ENCODE data around the gene DMAC2L. TPM values are rescaled to one million over a fixed set of nuclear protein-coding genes. Genes with fewer than 3 reads are reported as not detected.

DMAC2L gene
- total RNA-seq: 3.7 and 6.1 TPM in 2 replicates

DNA sequence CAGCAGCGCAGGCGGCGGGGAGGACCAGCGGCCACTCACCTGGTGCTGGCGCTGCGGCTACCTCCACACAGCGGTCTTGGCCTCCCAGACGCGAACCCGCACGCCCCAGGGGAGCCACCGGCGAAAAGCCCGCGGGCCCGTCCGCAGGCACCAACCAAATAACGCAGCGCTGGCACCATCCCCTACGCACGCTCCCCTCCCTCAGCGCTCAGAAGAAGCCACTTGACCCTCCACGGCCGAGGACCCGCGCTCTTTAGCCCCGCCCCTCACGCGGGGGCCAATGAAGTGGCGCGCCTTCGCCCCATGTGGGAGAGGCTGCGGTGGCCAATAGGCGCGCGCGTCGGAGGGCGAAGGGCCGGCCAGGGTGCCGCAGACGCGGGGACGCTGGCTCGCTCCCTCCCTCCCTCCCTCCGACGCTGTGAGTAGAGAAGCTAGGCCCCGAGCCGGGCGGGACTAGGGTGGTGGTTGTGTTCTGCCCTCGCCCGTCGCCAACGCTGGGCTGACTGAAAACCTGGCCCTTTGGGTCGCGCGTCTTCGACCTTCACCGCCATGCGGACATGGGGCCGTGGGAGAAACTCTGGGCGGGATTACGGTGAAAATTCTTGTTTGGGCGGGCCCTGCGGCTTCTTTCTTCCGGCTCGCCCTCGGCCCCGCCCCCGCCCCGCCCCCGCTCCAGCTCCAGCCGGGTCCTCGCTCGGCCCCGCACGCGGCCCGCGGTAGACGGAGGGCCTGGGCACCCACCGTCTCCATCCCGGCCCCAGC is at the start of gene DMAC2L, which contains the start of gene L2HGDH:
DMAC2L (plus strand) TSS at position 353 of the 762 bp plus-strand sequence. CDS start 9,164 bp downstream, outside the sequence.
L2HGDH (minus strand) TSS at position 258 of the 762 bp plus-strand sequence; CDS start at position 179, 79 bp downstream.

Other genes with a start within 250 kb of the DMAC2L start
- gene VCPKMT, start 195.8 kb upstream of the DMAC2L start, total RNA-seq: 3.7 and 3.8 TPM in 2 replicates
- gene SOS2, start 80.7 kb upstream of the DMAC2L start, total RNA-seq: 18.1 and 26.2 TPM in 2 replicates
- gene L2HGDH, start 95 bp upstream of the DMAC2L start, total RNA-seq: 3.8 TPM in 2 replicates
- gene CDKL1, start 84.6 kb downstream of the DMAC2L start, total RNA-seq: 30.1 and 32.2 TPM in 2 replicates
- gene MAP4K5, start 220.2 kb downstream of the DMAC2L start, total RNA-seq: 49.6 and 53.5 TPM in 2 replicates
- 4.2 and 4.4 TPM in 2 replicates for gene ATL1, start 247.8 kb downstream of the DMAC2L start, total RNA-seq

All from aortic smooth muscle cell (primary cell).